Transverse colon (tissue), 3 donors: Measurements from ENCODE around the gene ZC3H12C.

Experiments
- EP300 ChIP-seq: sonication (generic); formaldehyde crosslinking; IDR thresholded peaks from one replicate; pipeline ENCODE4 v1.6.1; 2017; ENCODE audit warnings: antibody characterized with exemption, low read depth
- POLR2A ChIP-seq: fragments of 450-650 bp; IDR thresholded peaks from one replicate; pipeline ENCODE4 v1.6.1; 2016; ENCODE audit warnings: antibody characterized with exemption, mild to moderate bottlenecking, moderate library complexity
- TF ChIP-seq, protein P1 (sequence below), 5 experiments: fragments of 200-600 bp in 3 of 5; fragments of 450-650 bp in 2 of 5; sonication (generic) in 3 of 5; IDR thresholded peaks; 1 replicate in 2 of 5; 2 replicates in 3 of 5; pipeline ENCODE4 v1.5.1; 2016 to 2017; ENCODE audit warnings: antibody characterized with exemption in 5 of 5, inconsistent platforms in 3 of 5, mild to moderate bottlenecking in 2 of 5, moderate library complexity in 1 of 5

DNA sequence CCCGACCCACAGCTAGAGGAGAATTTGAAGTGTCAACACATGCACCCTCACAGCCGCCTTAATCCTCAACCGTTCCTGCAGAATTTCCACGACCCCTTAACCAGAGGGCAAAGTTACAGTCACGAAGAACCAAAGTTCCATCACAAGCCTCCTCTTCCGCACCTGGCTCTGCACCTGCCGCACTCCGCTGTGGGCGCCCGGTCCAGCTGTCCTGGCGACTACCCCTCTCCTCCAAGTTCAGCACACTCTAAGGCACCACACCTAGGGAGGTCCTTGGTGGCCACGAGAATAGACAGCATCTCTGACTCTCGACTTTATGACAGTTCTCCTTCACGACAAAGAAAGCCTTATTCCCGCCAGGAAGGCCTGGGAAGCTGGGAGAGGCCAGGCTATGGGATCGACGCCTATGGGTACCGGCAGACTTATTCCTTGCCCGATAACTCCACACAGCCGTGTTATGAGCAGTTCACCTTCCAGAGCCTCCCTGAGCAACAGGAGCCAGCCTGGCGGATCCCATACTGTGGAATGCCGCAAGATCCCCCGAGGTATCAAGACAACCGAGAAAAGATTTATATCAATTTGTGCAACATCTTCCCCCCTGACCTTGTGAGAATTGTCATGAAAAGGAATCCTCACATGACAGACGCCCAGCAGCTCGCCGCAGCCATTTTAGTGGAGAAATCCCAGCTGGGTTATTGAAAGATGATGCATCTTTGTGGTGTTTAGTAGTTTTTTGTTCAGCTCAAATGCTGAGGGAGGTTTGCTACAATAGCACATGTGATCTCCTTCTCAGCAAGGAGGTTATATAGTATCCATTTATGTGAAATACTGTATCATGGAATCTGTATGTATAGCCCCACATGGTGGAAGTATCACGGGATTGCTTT, 72.1 kb downstream of the ZC3H12C start:
- TF ChIP-seq POLR2A (no peak), EP300 (no peak)
- TF ChIP-seq, protein P1, sequence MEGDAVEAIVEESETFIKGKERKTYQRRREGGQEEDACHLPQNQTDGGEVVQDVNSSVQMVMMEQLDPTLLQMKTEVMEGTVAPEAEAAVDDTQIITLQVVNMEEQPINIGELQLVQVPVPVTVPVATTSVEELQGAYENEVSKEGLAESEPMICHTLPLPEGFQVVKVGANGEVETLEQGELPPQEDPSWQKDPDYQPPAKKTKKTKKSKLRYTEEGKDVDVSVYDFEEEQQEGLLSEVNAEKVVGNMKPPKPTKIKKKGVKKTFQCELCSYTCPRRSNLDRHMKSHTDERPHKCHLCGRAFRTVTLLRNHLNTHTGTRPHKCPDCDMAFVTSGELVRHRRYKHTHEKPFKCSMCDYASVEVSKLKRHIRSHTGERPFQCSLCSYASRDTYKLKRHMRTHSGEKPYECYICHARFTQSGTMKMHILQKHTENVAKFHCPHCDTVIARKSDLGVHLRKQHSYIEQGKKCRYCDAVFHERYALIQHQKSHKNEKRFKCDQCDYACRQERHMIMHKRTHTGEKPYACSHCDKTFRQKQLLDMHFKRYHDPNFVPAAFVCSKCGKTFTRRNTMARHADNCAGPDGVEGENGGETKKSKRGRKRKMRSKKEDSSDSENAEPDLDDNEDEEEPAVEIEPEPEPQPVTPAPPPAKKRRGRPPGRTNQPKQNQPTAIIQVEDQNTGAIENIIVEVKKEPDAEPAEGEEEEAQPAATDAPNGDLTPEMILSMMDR (IDR thresholded peaks at IDR 0.05), result no peak
